GM19397 (cell line): ENCODE results near the gene BEGAIN.

Experiments used
- ATAC-seq: cut with Tn5 transposase; IDR thresholded peaks from one replicate; pipeline ENCODE4 v1.9.1; 2021; ENCODE audit warnings: mild to moderate bottlenecking, moderate library complexity; ENCODE audit not compliant: unreplicated experiment

Gene BEGAIN, protein sequence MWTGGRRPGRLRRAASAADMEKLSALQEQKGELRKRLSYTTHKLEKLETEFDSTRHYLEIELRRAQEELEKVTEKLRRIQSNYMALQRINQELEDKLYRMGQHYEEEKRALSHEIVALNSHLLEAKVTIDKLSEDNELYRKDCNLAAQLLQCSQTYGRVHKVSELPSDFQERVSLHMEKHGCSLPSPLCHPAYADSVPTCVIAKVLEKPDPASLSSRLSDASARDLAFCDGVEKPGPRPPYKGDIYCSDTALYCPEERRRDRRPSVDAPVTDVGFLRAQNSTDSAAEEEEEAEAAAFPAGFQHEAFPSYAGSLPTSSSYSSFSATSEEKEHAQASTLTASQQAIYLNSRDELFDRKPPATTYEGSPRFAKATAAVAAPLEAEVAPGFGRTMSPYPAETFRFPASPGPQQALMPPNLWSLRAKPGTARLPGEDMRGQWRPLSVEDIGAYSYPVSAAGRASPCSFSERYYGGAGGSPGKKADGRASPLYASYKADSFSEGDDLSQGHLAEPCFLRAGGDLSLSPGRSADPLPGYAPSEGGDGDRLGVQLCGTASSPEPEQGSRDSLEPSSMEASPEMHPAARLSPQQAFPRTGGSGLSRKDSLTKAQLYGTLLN

DNA sequence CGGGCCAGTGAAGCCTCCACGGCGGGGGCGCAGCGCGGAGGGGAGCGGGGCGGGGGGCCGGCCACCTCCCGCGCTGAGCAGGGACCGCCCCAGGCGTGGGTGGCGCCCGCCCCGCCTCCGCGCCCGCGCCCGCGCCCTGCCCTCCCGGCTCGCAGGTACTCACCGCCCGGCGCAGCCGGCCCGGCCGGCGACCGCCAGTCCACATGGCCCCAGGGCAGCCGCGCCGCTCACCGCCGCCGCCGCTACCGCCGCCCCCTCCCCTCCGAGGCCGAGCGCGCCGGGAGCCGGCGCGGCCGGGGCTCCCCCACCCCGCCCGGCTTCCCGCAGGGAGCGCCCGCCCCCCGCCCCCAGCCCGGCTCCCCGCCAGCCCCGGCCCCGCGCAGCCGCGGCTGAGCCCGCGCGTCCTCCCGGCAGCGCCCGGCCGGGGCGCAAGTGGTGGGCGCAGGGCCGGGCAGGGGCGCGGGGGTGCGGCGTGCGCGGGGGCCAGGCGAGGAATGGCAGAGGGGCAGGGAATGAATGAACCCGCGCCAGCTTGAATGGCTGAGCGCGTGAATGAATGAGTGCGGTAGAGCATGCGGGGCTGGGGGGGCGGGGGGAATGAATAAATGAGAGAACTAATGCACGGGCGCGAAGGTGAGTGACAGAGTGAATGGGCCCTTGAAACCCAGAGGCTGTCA, at the start of gene BEGAIN:
Gene BEGAIN, minus strand, starts transcription at position 332 of the 677 bp plus-strand sequence. Its CDS starts 127 bp downstream, at position 205.
- ATAC-seq: no peak

DNA sequence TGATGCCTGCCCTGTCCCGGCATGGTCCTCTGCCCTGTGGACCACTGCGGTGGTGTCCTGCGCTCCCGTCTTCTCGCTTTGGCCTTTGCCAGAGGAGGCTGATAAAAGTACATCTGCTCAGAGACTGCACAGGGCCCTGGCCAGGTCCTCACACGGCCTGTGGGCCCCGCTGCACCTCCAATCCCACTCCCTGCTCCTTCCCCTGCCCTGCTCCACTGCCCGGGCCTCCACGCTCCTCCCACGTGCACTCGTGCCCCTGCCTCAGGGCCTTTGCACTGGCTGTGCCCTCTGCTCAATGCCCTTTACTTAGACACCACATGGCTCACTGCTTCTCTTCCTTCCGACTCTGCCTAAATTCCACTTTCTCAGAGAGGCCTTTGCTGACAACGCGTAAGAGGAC, 49.3 kb upstream of the BEGAIN start:
- ATAC-seq: no peak

DNA sequence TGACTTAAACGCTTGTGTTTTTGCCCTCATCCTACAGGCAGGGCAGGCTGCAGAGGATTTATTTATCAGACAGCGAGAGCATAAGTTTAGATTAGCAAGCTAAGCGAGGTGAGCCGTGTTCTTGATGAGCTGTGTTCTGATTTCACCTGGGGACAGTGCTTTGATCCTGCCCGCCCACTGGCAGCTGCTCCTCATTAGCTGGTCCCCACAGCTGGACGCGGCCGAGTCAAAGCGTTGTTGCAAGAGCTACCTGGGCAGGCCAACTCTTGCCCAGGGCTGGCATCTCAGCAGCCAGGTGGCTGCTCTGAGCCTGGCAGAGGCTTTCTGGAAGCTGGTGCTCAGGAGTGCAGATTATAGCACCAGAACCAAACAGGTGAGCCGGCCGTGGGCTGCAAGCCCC, 46.8 kb upstream of the BEGAIN start:
- no peak for ATAC-seq

DNA sequence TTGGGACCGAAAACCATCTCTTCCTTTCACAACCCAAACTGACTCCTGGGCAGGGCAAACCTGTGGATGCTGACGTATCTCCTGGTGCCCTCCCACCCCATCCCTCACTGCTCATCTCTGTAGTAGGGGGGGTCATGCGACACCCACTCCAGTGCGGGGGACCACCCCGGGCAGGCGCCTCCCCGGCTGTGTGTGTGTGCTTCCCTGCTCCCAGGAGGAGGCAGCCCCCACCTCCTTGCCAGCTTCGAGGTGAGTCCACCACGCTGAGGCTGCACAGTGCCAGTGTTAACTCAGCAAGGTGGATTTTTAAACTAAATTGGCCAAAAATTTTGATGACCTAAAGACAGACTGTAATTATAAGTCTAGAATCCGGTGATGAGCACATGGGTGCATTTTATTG, 46.2 kb upstream of the BEGAIN start:
- no peak for ATAC-seq

DNA sequence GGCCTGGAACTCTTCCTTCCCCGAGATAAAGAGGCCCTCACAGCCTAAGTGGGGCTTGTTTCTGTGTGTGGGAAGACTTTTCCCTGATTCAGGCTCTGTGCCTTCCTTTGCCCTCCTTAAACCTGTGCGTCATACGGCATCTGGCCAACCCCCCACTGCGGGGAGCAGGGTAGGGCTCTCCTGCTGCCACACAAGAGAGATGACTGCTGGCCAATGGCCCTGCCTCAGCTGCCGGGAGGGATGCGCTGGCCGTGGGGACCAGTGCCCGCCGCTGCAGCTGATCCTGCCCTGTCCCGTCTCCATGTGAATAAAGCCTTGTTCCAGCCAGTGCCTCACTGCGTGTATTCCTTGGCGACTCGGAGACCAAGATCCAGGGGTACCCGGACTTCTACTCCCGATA, 42.5 kb upstream of the BEGAIN start:
- no peak for ATAC-seq

DNA sequence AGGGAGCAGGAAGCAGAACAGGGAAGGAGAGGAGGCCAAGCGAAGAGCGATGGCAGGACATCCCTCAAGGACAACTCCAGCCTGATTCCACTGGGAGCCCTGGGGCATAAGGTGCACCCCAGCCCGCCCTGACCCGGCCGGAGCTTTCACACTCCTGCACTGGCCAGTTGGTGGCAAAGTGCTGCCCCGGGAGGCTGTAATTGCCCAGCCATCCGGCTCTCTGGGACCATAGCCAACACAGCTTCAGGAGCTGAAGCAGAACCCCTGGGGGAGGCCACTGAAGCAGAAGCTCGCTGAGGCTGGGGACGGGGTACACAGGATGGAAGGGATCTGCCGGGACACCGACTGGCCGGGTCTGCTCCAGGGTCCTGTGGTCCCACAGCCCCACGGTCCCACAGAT, 41.9 kb upstream of the BEGAIN start:
- no peak for ATAC-seq

DNA sequence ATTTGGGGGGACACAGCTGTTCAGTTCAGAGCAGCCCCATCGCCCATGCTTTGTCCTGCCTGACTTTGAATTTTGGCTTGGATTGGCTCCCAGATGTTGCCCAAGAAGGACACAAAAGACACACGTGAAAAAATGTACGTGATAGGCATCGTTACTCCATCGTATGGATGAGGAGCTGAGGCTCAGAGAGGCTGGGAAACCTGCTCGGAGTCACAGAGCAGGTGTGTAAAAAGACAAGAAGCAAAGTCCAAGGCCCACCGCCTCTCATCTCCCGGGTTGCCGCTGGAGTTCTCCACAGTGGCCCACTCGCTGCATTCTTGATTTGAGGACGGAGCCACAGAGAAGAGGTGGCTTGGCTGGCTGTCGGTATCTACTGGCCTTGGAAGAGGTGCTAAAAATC, 41.0 kb upstream of the BEGAIN start:
- no peak for ATAC-seq

DNA sequence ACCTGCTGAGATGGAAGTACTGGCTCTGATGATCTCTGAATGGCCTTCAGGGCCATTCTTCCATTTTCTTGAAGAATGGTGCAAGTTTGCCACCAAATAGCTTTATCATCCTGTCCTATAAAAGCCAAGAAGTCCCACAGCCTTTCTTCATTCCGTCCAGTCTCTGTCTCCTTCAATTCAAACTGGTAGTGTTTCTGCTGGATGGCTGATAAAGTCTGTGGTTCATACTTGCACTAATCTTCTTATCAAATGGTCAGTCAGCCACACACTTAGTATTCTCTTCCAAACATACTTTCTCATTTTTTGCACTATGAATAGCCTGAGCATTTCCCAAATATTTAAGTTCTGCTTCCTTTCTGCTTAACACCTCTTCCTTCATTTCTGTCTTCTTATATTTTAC, 39.4 kb upstream of the BEGAIN start:
- no peak for ATAC-seq

DNA sequence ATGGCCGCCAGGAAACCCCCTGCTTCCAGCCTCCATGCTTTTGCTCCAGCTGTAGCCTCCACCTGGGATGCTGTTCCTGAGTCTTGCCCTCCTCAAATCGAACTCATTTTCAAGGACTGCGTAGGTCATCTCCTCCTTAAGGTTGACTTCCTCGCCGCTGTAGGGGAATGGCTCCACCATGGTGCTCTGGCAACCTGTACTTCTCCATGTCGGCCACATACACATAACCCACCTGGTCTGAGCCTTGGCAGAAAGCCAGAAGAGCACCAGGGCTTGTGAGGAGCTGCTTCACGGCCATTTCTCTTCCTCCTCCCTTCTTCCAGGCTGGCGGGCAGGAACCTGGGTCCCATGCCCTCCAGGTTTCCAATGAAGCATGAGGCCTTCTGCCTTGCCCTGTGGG, 36.7 kb upstream of the BEGAIN start:
- ATAC-seq: no peak

DNA sequence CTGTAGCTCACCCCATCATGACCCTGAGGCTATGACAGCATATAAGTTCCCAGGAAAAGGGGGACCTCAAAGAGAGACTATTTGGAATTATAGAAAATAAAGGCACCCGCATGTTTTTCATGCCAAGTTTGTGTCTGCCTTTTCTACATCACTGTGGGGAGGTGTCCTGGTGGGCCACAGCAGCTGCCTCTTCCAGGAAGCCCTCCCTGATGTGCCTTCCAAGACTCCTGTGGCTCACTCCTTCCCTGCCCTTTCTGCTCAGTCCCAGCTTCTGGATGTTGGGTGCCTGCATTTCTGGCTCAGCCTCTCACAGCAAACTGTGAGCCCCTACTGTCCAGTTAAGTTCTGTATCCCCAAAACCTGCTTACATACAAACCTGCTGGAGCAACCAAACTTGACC, 36.3 kb upstream of the BEGAIN start:
- ATAC-seq: no peak

DNA sequence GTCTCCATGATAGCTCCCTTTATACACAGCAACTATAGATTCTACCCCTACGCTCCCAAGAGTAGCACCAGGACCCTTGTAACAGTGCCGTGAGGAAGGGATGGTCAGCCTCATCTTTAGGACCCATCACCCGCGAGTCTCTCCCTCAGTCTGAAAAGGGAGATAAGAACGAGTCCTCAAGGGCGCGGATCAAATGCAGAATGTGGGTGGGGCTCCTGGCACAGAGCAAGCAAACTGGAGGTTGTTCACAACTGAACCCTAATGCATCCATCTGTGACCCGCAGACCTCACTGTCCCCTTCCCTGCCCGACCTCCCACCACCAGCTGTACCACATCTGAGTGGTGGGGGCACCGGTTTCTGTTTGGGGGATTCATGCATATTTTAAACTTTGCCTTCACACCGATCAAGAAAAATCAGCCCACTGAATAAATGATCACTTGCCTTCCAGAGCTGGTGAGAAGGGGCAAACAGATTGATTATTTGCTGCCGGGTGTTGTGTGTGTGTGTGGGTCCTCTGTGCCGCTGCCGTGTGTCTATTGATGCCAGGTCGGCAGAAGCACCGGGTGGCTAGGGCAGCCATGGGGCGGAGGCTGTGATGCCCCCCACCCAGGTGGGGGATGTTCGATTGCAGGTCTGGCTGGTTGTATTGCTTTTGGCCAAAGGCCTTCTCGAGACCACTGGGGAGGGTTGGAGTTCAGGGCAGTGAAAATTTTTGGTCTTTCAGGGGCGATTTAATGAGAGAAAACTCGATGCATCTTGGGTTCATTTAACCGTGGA, 35.7 kb upstream of the BEGAIN start:
- no peak for ATAC-seq

DNA sequence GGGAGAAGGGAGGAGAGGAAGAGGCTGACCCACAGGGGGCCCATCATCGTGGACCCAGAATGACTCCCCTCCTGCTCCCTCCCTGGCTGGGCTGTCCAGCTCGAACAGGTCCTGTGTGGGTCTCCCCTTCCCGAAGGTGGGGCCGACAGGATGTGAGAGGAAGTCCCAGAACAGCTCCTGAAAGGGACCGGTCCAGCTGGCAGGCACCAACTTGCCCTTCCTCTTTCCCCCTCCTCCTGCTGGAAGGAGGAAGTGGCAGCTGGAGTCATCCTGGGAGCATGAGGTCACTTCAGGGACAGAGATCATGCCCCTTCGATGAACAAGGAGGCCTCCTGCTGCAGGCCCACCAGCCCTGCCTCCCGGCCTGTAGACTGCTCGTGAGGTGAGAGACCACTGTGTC, 35.0 kb upstream of the BEGAIN start:
- ATAC-seq: no peak

DNA sequence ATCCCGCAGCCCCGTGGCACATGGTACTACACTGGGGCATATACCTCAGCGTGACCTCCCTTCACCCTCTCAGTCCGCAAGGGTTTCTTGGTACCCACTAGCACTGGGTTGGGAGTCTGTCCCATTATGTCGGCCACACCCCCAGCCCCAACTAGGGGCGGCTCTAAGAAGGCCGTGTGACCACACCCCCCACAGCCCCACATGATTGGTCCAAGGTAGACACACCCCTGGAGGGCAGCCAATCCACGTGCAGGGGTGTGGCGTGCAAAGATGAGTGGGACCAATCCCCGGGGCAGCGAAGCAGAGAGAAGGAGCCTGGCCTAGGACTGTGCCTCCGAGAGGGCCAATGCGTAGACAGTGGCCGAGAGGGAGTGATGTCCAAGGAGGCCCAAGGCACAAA, 34.6 kb upstream of the BEGAIN start:
- no peak for ATAC-seq

DNA sequence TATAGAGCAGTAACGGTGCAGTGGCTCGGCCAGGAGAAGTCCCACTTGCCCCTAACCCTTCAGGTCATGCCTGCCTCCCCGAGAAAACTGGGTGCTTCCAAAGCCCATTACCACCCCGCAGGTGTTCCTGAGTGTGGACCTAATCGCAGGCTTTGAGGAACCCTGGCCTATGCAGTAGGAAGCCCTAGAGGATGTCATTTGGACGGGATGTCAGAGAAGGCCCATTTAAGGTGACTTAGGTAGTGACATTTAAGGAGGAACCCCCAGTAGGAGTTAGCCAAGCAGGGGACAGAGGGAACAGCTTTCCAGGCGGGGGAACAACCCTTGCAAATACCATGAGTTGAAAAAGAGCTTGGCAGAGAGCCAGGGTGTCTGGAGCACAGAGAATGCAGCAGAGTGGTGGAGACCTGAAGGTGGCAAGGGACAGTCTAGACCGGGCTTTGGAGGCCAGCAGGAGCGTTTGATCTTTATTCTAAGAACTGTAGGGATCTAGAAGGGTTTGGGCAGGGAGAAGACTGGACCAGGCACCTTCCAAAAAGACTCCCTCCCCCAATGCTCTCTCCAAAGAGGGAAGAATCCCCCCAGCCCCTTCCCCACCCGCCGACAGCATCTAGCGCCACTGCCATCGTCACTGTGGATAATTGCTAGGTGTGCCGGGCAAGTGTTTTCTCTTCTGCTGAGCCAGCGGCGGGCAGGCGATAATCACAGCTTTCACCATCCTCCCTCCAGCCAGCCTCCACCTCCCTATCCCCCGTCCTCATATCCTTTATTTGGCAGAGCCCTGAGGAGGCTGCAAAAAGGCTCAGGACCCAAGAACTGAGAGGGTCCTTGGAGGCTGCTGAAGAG, 33.3 kb upstream of the BEGAIN start:
- no peak for ATAC-seq

DNA sequence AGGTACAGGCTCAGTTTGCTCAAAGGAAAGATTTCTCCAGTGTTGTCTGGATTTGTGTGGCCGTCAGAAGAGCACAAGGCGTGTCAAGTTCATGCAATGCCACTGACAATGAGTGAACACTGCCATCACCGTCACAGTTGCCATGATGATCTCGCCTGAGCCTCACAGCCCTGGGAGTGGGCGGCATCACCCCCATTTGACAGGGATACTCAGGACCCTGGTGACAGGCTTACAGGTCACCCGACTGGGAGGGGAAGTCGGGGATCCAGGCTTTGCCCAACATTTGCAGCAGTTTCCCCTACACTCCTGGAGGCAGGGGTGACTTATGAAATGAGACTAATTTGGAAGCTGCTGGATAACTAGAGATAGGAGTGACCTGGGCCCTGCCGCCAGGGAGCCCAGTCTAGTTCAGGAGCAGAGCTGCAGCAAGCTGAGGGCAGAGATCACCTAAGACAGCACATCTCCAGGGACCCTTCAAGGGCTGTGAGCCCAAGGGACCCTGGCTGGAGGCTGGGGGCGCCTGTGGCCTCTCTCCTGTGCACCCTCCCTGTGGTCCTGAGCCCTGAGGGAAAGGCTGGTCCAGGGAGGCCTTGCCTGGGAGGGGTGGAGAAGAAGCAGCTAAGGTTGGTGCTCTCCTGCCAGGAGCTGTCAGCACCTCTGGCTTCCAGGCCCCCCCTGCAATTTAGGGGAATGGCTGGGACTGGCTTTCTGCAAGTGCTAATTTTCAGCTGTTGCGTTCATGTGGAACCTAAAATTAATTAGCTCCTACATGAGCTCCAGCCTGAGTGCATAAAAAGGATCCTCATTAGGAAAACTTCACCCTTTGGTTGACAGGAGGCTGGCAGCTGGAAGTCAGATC, 32.4 kb upstream of the BEGAIN start:
- no peak for ATAC-seq

DNA sequence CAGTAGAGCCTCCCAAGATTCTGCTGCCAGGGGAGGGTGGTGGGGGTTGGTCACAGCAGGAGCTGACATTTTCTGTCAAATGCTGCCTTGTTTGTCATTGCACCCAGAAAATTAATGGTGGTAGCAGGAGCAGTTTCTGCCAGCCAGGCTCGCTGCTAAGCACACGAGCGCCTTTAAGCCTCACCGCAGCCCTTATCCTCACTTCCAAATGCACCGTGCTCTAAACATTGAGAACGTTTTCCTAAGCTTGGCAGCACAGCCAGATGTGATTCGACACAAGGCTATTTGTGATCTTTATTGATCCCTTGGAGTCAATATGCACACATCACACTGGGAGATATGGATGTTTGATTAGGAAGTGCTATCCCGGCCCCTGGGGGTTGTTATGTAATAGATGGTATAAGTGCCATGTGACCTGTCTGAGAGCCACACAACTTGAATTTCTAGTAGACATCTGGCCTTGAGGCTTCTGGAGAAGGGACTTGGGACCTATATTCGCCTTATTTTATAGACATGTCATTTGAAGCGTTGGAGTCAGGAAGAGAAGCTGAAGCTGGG, 31.6 kb upstream of the BEGAIN start:
- no peak for ATAC-seq

DNA sequence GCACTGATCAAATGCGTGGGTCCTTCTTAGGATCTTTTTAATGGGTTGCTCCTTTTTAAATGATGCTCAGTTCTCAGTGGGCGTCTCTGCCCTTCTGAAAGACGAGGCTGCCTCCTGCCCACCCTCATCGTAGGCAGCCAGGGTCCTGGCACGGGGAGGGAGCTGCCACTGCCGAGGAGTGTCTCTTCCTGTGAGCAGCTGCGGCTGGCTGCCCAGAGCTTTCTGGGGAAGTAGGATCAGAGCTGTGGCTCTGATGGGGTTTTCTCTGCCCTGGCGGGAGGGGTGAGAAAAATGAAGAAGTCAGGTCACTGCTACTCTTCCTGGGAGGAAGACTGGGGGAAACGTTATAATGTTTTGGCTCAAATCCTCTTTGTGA, 31.1 kb upstream of the BEGAIN start:
- ATAC-seq: no peak

DNA sequence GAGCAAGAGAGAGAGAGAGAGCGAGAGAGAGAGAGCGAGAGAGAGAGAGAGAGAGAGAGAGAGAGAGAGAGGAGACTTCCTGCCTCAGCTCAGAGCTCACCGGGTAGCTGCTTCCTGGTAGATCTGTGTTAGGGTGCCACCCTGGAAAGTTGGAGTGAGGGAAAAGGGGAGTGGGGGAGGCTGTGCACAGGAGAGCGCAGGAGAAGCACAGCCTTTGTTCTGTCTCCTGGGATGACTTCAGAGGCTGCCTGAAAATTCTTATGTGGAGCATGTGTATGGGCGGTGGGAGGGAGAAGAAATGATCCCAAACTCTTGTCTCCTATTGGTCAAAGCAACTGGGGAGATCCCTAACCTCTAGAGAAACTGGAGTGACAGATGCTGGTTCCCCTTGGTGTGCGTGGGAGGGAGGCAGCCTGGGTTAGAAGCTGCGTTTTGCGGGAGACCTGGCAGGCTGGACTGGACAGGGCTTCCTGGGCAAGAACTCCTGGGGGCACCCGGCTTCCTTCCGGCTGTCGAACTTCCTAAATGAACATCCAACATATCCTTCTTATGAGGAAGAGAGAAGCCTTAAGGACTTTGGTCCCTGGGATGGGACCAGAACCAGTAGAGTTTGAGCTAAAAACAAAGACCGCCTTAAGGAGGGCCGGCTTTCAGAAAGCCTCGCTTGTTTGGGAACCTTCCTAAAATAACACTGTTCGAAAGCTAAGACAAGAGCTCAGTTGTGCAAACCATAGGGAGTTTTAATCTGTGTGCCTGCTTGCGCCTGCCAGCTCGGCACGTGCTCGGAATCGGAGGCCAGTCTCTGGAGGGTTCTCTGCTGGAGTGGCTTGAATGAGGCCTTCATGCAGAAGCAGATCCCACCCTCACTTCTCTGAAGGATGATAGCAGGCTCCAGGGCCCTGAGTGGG, 30.4 kb upstream of the BEGAIN start:
- ATAC-seq: no peak
